Fibroblast of mammary gland (primary cell): ENCODE measurements around the gene ANKRD60.

Experiments
- DNase-seq: peaks from one replicate; pipeline ENCODE4 v3.0.0-alpha.2; 2010; ENCODE audit warnings: low read depth
- H3K4me3 ChIP-seq: 2 replicates; pipeline ENCODE4 v1.5.1; 2011; ENCODE audit warnings: low read depth, mild to moderate bottlenecking, low read length, moderate library complexity; ENCODE audit not compliant: control insufficient read depth
- TF ChIP-seq, protein P1 (sequence below): conservative IDR thresholded peaks from 2 replicates; pipeline ENCODE4 v1.5.1; 2011; ENCODE audit warnings: low read depth, low read length, inconsistent platforms; ENCODE audit not compliant: control insufficient read depth, insufficient read depth

The ANKRD60 gene

DNA sequence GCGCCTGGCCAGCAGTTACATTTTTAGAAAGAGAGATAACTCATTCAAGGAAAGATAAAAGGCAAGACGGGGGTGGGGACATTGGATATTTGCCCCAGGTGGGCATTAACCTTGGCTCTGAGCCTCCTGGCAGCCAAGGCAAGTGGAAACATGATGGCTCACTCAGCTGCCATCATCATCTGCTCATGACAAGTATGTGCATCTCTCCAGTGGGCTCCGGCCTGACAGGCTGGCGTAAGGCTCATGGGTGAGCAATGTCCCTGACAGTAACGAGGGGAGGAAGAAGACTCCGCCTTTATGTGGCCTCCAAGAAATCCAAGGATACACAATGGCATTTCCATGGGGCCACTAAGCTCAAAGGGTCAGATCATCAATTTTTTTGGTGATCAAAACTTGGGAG is 13.3 kb downstream of the ANKRD60 start:
- DNase-seq: no peak
- H3K4me3 ChIP-seq: no peak overlapping the region
- TF ChIP-seq, protein P1, sequence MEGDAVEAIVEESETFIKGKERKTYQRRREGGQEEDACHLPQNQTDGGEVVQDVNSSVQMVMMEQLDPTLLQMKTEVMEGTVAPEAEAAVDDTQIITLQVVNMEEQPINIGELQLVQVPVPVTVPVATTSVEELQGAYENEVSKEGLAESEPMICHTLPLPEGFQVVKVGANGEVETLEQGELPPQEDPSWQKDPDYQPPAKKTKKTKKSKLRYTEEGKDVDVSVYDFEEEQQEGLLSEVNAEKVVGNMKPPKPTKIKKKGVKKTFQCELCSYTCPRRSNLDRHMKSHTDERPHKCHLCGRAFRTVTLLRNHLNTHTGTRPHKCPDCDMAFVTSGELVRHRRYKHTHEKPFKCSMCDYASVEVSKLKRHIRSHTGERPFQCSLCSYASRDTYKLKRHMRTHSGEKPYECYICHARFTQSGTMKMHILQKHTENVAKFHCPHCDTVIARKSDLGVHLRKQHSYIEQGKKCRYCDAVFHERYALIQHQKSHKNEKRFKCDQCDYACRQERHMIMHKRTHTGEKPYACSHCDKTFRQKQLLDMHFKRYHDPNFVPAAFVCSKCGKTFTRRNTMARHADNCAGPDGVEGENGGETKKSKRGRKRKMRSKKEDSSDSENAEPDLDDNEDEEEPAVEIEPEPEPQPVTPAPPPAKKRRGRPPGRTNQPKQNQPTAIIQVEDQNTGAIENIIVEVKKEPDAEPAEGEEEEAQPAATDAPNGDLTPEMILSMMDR: no peak

DNA sequence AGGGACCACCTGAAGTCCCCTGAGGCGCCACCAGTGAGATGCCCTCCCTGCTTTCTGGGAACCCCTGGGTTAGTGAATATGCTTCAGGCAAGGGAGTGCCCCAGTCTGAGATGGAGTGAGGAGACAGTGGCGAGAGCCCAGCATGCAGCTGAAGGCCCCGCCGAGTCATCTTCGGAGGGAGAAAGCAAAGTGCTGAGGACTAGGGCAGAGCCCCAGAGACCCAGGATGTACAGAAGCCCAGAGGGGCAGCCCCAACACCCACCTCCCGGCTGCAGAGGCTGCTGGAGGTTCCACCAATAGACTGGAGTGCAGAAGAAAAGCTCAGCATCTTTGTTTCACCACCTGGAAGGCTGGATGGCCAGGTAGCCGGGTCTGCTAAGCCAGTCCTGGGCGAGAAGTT is 14.1 kb downstream of the ANKRD60 start:
- DNase-seq: no peak
- TF ChIP-seq, protein P1: no peak
- H3K4me3 ChIP-seq: no peak overlapping the region

DNA sequence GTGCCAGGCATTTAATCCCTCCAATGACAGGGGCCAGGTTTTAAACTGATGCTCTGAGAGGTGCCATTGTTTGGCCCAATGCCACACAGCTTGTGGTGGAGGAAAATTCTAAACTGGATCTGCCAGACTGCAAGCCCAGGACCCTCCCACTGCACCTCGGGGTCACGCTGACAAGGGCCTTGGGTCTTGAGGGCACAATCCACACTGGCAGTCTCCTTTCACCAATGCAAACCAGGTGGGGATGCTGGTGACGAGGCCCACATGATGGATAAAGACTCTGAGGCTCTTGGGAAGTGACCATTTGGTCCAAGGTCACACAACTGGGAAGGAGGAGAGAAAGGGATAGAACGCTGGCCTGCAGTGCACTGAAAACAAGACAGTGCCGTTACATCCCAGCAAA is 14.7 kb downstream of the ANKRD60 start:
- H3K4me3 ChIP-seq: no peak overlapping the region
- TF ChIP-seq, protein P1: no peak
- no peak for DNase-seq

DNA sequence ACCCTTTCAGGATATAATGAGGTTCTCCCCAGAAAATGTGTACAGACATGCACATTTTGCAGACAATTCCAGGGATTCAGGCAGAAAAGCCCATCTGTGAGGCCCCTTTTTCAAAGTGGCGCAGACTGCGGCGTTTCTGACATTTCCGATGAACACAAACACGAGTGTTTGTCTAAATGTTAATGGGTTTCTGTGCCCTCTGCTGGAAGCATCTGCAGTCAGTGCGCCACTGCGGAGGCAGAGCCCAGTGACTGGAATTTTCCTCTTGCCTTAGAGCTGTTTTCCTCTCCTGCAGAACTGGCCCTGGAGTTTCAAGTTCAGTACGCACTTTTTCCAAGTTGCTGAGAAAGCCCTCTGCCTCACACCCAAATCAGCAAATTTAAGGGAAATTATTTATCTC is 15.3 kb downstream of the ANKRD60 start:
- no peak overlapping the region for H3K4me3 ChIP-seq
- DNase-seq: no peak
- TF ChIP-seq, protein P1: no peak

DNA sequence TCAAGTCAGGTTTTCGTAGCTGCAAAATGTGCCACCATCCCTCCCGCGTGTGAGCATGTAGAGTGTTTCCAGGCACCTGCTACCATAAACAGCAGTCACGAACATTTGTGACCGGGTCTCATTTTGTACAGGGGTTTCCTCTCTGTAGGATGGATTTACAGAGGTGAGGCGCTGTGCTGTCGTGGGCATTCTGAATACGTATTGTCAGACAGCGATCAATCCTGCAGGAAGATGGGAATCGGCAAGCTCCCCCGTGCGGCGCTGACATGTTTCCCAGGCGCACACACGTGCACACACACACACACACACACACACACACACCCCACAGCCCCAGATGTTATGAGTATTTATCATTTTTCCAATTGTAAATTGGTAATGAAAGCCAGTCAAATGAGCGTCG is 15.8 kb downstream of the ANKRD60 start:
- H3K4me3 ChIP-seq: no peak overlapping the region
- TF ChIP-seq, protein P1: no peak
- DNase-seq: no peak

DNA sequence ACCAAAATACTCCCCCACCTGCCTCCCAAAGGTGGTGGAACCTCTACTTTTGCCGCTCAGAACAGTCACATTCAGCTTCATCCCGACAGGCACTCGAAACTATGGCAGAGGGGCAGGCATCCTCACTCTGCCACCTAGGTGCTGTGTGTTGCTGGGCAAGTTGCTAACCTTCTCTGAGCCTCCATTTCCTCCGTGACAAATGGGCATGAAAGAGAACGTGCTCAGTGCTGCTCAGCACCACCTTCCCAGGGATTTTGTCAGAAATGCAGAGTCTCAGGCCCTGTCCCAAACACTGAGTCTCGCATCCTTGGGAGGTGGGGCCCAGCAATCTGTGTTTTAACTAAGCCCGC is 18.1 kb downstream of the ANKRD60 start:
- no peak for DNase-seq
- TF ChIP-seq, protein P1: no peak

More for the DNA sequence above, 18.1 kb downstream of the ANKRD60 start:
- H3K4me3 ChIP-seq: no peak overlapping the region
